ENCODE measurements around the gene RFFL.

RFFL gene

DNA sequence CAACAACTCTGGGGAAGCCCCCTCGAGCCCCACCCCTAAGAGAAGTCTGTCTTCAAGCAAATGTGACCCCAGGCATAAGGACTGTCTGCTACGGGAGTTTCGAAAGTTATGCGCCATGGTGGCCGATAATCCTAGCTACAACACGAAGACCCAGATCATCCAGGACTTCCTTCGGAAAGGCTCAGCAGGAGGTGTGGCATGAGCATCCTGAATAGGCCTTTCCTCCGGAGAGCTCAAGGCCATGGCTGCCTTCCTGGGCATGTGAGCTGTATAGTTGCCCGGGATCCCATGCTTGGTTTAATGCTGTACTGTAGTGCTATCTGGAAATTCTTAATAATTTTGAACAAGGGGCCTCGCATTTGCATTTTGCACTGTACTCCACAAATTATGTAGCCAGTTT, 74.0 kb downstream of the RFFL start:
- TF ChIP-seq GLI4 (tag by site-specific recombination; IDR thresholded peaks at IDR 0.05) (no peak), GFI1B (tag by site-specific recombination; IDR thresholded peaks at IDR 0.05) (no peak), ZNF23 (tag by site-specific recombination; IDR thresholded peaks at IDR 0.05; ENCODE audit: borderline replicate concordance) (no peak), ZNF248 (tag by site-specific recombination; IDR thresholded peaks at IDR 0.05) (no peak), ZNF776 (tag by site-specific recombination; IDR thresholded peaks at IDR 0.05; ENCODE audit: borderline replicate concordance) (no peak), ZNF121 (tag by site-specific recombination; IDR thresholded peaks at IDR 0.05) (no peak), ZNF660 (tag by site-specific recombination; IDR thresholded peaks at IDR 0.05) (no peak)
- TF ChIP-seq, protein P1, sequence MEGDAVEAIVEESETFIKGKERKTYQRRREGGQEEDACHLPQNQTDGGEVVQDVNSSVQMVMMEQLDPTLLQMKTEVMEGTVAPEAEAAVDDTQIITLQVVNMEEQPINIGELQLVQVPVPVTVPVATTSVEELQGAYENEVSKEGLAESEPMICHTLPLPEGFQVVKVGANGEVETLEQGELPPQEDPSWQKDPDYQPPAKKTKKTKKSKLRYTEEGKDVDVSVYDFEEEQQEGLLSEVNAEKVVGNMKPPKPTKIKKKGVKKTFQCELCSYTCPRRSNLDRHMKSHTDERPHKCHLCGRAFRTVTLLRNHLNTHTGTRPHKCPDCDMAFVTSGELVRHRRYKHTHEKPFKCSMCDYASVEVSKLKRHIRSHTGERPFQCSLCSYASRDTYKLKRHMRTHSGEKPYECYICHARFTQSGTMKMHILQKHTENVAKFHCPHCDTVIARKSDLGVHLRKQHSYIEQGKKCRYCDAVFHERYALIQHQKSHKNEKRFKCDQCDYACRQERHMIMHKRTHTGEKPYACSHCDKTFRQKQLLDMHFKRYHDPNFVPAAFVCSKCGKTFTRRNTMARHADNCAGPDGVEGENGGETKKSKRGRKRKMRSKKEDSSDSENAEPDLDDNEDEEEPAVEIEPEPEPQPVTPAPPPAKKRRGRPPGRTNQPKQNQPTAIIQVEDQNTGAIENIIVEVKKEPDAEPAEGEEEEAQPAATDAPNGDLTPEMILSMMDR (tag by site-specific recombination; IDR thresholded peaks at IDR 0.05): no peak
- H3K4me3 ChIP-seq (ENCODE audit: low read depth, low read length): no peak overlapping the region
- peaks cover 63 to 87% of the 10 kb centered on the region in 2 experiments for H3K36me3 ChIP-seq (ENCODE audit: control insufficient read depth in 2 of 2, insufficient read depth in 1 of 2, low read length in 2 of 2)
- CTCF ChIA-PET: interaction anchor here (1.0 to 1.1 kb wide), 2 partner anchors 100 to 130 kb away, joined by 4 to 6 read pairs; partner anchors contain the start of gene RAD51D
- POLR2A ChIA-PET: interaction anchor here (0.6 kb wide), 1 partner anchor 137 kb away, joined by 8 read pairs; no protein-coding TSS in a partner anchor
- no peaks in the 10 kb centered on the region for H3K9me3 ChIP-seq (ENCODE audit: control insufficient read depth, insufficient read depth, low read depth, low read length)
- no peak overlapping the region for H3K27ac ChIP-seq (ENCODE audit: extremely low read depth, low read depth, low read length)
- H3K4me1 ChIP-seq (ENCODE audit: control insufficient read depth, insufficient read depth, low read length): peaks cover 4% of the 10 kb centered on the region; the same call in 1 of the 2 replicates

DNA sequence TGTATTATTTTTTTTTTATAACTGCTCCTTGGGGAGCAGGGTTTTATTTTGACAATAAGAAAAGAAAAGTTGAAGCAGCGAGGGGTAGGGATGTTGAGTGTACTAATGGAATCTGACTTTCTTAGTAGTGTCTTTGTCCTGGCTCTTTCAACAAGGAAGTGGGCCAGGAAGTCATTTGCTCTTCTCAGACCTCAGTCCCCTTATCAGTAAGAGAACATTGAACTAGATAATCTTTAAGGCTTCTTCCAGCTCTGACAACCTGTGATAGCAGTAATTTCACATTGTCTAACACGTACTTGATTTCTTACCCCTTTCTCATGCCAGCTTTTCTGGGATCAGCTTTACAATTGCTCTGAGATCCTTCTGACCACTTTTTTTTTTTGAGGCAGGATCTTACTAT, 74.9 kb downstream of the RFFL start:
- Histone ChIP-seq H3K36me3 (ENCODE audit: control insufficient read depth in 2 of 2, insufficient read depth in 1 of 2, low read length in 2 of 2) (peaks cover 63 to 87% of the 10 kb centered on the region in 2 experiments), H3K27ac (ENCODE audit: extremely low read depth, low read depth, low read length) (no peak overlapping the region), H3K9me3 (ENCODE audit: control insufficient read depth, insufficient read depth, low read depth, low read length) (no peaks in the 10 kb centered on the region), H3K4me1 (ENCODE audit: control insufficient read depth, insufficient read depth, low read length) (peaks cover 4% of the 10 kb centered on the region; the same call in 1 of the 2 replicates), H3K4me3 (ENCODE audit: low read depth, low read length) (no peak overlapping the region)
- POLR2A ChIA-PET: interaction anchor here (0.6 kb wide), 1 partner anchor 73 kb away, joined by 3 read pairs; no protein-coding TSS in a partner anchor
- CTCF ChIA-PET: interaction anchor here (0.7 to 1.1 kb wide), 4 partner anchors 10 to 131 kb away, joined by 4 to 6 read pairs (median 5); partner anchors contain the start of gene RAD51D
- no peak for TF ChIP-seq ZNF624 (tag by site-specific recombination; IDR thresholded peaks at IDR 0.05)
- TF ChIP-seq, protein P2, sequence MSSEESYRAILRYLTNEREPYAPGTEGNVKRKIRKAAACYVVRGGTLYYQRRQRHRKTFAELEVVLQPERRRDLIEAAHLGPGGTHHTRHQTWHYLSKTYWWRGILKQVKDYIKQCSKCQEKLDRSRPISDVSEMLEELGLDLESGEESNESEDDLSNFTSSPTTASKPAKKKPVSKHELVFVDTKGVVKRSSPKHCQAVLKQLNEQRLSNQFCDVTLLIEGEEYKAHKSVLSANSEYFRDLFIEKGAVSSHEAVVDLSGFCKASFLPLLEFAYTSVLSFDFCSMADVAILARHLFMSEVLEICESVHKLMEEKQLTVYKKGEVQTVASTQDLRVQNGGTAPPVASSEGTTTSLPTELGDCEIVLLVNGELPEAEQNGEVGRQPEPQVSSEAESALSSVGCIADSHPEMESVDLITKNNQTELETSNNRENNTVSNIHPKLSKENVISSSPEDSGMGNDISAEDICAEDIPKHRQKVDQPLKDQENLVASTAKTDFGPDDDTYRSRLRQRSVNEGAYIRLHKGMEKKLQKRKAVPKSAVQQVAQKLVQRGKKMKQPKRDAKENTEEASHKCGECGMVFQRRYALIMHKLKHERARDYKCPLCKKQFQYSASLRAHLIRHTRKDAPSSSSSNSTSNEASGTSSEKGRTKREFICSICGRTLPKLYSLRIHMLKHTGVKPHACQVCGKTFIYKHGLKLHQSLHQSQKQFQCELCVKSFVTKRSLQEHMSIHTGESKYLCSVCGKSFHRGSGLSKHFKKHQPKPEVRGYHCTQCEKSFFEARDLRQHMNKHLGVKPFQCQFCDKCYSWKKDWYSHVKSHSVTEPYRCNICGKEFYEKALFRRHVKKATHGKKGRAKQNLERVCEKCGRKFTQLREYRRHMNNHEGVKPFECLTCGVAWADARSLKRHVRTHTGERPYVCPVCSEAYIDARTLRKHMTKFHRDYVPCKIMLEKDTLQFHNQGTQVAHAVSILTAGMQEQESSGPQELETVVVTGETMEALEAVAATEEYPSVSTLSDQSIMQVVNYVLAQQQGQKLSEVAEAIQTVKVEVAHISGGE (tag by site-specific recombination; conservative IDR thresholded peaks at IDR 0.05; ENCODE audit: low read depth): no peak
- TF ChIP-seq, protein P3, sequence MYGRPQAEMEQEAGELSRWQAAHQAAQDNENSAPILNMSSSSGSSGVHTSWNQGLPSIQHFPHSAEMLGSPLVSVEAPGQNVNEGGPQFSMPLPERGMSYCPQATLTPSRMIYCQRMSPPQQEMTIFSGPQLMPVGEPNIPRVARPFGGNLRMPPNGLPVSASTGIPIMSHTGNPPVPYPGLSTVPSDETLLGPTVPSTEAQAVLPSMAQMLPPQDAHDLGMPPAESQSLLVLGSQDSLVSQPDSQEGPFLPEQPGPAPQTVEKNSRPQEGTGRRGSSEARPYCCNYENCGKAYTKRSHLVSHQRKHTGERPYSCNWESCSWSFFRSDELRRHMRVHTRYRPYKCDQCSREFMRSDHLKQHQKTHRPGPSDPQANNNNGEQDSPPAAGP (tag by site-specific recombination; IDR thresholded peaks at IDR 0.05): no peak
- TF ChIP-seq ZNF544 (tag by site-specific recombination; IDR thresholded peaks at IDR 0.05): no peak
- TF ChIP-seq, protein P4, sequence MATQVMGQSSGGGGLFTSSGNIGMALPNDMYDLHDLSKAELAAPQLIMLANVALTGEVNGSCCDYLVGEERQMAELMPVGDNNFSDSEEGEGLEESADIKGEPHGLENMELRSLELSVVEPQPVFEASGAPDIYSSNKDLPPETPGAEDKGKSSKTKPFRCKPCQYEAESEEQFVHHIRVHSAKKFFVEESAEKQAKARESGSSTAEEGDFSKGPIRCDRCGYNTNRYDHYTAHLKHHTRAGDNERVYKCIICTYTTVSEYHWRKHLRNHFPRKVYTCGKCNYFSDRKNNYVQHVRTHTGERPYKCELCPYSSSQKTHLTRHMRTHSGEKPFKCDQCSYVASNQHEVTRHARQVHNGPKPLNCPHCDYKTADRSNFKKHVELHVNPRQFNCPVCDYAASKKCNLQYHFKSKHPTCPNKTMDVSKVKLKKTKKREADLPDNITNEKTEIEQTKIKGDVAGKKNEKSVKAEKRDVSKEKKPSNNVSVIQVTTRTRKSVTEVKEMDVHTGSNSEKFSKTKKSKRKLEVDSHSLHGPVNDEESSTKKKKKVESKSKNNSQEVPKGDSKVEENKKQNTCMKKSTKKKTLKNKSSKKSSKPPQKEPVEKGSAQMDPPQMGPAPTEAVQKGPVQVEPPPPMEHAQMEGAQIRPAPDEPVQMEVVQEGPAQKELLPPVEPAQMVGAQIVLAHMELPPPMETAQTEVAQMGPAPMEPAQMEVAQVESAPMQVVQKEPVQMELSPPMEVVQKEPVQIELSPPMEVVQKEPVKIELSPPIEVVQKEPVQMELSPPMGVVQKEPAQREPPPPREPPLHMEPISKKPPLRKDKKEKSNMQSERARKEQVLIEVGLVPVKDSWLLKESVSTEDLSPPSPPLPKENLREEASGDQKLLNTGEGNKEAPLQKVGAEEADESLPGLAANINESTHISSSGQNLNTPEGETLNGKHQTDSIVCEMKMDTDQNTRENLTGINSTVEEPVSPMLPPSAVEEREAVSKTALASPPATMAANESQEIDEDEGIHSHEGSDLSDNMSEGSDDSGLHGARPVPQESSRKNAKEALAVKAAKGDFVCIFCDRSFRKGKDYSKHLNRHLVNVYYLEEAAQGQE (tag by site-specific recombination; IDR thresholded peaks at IDR 0.05): no peak
- TF ChIP-seq ZNF146 (tag by site-specific recombination; IDR thresholded peaks at IDR 0.05): no peak
- TF ChIP-seq, protein P5, sequence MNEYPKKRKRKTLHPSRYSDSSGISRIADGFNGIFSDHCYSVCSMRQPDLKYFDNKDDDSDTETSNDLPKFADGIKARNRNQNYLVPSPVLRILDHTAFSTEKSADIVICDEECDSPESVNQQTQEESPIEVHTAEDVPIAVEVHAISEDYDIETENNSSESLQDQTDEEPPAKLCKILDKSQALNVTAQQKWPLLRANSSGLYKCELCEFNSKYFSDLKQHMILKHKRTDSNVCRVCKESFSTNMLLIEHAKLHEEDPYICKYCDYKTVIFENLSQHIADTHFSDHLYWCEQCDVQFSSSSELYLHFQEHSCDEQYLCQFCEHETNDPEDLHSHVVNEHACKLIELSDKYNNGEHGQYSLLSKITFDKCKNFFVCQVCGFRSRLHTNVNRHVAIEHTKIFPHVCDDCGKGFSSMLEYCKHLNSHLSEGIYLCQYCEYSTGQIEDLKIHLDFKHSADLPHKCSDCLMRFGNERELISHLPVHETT (tag by site-specific recombination; IDR thresholded peaks at IDR 0.05): no peak
- TF ChIP-seq, protein P6, sequence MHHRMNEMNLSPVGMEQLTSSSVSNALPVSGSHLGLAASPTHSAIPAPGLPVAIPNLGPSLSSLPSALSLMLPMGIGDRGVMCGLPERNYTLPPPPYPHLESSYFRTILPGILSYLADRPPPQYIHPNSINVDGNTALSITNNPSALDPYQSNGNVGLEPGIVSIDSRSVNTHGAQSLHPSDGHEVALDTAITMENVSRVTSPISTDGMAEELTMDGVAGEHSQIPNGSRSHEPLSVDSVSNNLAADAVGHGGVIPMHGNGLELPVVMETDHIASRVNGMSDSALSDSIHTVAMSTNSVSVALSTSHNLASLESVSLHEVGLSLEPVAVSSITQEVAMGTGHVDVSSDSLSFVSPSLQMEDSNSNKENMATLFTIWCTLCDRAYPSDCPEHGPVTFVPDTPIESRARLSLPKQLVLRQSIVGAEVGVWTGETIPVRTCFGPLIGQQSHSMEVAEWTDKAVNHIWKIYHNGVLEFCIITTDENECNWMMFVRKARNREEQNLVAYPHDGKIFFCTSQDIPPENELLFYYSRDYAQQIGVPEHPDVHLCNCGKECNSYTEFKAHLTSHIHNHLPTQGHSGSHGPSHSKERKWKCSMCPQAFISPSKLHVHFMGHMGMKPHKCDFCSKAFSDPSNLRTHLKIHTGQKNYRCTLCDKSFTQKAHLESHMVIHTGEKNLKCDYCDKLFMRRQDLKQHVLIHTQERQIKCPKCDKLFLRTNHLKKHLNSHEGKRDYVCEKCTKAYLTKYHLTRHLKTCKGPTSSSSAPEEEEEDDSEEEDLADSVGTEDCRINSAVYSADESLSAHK (tag by site-specific recombination; IDR thresholded peaks at IDR 0.05): no peak
- no peak for TF ChIP-seq ZNF529 (tag by site-specific recombination; IDR thresholded peaks at IDR 0.05; ENCODE audit: insufficient replicate concordance)
- no peak for TF ChIP-seq ZNF140 (tag by site-specific recombination; IDR thresholded peaks at IDR 0.05)
- TF ChIP-seq ZNF843 (tag by site-specific recombination; IDR thresholded peaks at IDR 0.05): no peak
- TF ChIP-seq ZNF112 (tag by site-specific recombination; IDR thresholded peaks at IDR 0.05): no peak
